ENCODE measurements around the gene GATM. TPM values are rescaled to one million over a fixed set of nuclear protein-coding genes. Genes with fewer than 3 reads are reported as not detected.
A peak's percentile ranks its signal among the peaks of the same experiment; 100 is the strongest.

GATM gene
- total RNA-seq, 2 experiments from 2014 or later, result 2.0 to 2.7 TPM

DNA sequence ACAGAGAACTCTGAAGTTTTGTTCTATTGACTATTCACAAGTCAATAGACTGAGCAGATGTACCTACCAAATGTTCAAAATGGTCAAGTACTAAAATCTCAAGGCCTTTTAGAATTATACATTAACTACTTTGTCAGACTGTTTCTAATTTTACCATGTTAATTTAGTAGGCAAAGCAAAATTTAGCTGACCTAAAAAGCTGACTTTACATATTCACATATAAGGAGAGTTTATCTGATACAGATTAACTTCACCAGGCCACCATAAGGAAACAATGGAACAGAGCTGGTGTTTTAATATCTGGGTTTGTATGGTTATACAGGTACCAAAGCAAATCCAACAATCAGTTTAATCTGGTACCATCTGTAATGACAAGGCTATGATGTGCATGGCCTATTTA is 15.9 kb downstream of the GATM start:
- no peaks in the 10 kb centered on the region for H3K36me3 Mint-ChIP-seq
- CTCF ChIA-PET, result no interaction called here
- DNase-seq, result no peak
- peaks cover 7% of the 10 kb centered on the region for H3K27me3 Mint-ChIP-seq
- H3K4me3 Mint-ChIP-seq, result no peak overlapping the region
- H3K27ac Mint-ChIP-seq, result no peak overlapping the region
- H3K9me3 Mint-ChIP-seq (ENCODE audit: low read depth), result no peaks in the 10 kb centered on the region
- no peaks in the 10 kb centered on the region for H3K4me1 Mint-ChIP-seq
- ATAC-seq, result no peak

DNA sequence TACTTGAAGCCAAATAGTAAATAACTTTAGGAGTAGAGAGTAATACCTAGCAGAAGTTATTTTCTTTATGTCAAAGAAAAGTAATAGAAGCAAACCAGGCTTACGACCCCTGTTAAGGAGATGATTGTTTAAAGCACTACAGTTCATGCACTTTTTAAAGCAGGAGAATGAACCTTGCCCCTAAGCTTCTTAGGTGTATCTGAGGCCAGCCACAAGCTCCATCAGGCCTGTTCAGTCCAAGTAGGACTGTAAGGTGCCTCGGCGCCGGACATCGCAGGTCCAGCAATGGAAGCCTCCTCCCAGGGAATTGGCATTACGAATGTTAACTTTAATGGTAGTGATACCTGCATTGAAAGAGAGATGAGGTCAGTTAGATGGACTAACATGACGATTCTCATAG is 16.5 kb downstream of the GATM start:
- no peaks in the 10 kb centered on the region for H3K9me3 Mint-ChIP-seq (ENCODE audit: low read depth)
- CTCF ChIA-PET, result no interaction called here

DNA sequence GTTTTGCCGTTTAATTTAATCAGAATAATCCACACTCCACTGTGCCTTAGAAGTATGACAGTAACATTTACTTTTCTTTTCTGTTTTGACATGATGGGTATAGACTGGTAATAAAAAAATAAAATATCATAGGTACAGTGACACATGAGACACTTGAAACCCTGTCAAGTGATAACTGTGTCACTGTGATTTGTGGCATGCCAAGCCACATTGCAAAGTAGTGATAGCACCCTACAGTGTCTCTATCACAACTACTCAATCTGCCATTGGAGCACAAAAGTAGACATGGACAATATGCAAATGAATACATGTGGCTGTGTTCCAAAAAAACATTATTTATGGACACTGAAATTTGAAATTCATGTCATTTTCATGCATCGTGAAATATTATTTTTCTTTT is 22.5 kb downstream of the GATM start:
- Mint-ChIP-seq H3K4me3 (no peak overlapping the region), H3K4me1 (no peaks in the 10 kb centered on the region), H3K27me3 (peaks cover 24% of the 10 kb centered on the region), H3K27ac (no peak overlapping the region), H3K9me3 (ENCODE audit: low read depth) (no peaks in the 10 kb centered on the region), H3K36me3 (no peaks in the 10 kb centered on the region)
- DNase-seq (no peak), ATAC-seq (no peak)
- CTCF ChIA-PET, result no interaction called here

More for the DNA sequence above, 16.5 kb downstream of the GATM start:
- Mint-ChIP-seq H3K4me3 (no peak overlapping the region), H3K36me3 (no peaks in the 10 kb centered on the region), H3K27ac (no peak overlapping the region), H3K4me1 (no peaks in the 10 kb centered on the region), H3K27me3 (peaks cover 7% of the 10 kb centered on the region)
- DNase-seq, result no peak
- no peak for ATAC-seq

DNA sequence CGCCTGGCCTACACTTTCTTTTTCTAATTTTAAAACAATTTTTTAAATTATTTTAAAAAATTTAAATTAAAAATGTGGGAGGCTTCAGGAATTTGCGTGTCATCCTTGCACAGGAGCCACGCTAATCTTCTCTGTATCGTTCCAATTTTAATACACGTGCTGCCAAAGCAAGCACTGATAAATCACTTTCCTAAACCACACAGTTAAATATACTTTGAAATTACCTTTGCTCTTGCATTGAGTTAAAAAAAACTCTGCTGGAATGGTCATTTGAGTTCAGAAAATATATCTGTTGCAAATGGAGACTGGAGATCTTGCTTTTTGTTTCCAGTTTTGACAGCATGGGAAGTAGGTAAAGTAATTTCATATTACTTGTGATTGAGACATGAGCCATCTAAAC is 23.6 kb downstream of the GATM start:
- no peak overlapping the region for H3K27ac Mint-ChIP-seq
- H3K27me3 Mint-ChIP-seq, result peaks cover 30% of the 10 kb centered on the region
- CTCF ChIA-PET, result no interaction called here
- H3K4me3 Mint-ChIP-seq, result no peak overlapping the region
- H3K9me3 Mint-ChIP-seq (ENCODE audit: low read depth), result no peaks in the 10 kb centered on the region
- ATAC-seq, result no peak
- H3K4me1 Mint-ChIP-seq, result no peaks in the 10 kb centered on the region
- no peak for DNase-seq
- H3K36me3 Mint-ChIP-seq, result no peaks in the 10 kb centered on the region

DNA sequence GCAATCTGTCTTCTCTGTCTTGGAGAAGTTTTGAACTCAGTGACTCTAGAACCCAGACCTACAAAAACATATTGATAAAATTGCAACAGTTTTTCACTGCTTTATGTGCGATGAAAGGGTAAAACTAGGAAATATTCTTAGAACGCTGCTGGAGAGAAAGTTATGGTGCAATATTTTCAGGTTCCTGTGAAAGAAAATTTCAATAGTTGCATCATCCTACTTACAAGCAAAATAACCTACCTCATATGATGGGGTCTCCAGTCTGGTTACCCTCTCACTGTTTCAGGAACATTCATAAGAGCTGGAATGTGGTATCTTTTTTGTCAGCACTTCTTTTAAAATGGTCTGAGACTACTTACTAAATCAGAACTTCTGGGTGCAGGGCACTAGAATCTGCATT is 27.1 kb downstream of the GATM start:
- H3K4me3 Mint-ChIP-seq, result no peak overlapping the region
- H3K36me3 Mint-ChIP-seq, result no peaks in the 10 kb centered on the region
- no peaks in the 10 kb centered on the region for H3K4me1 Mint-ChIP-seq
- CTCF ChIA-PET, result no interaction called here
- DNase-seq (no peak), ATAC-seq (no peak)
- no peak overlapping the region for H3K27ac Mint-ChIP-seq
- no peaks in the 10 kb centered on the region for H3K9me3 Mint-ChIP-seq (ENCODE audit: low read depth)
- H3K27me3 Mint-ChIP-seq, result peaks cover 58% of the 10 kb centered on the region

DNA sequence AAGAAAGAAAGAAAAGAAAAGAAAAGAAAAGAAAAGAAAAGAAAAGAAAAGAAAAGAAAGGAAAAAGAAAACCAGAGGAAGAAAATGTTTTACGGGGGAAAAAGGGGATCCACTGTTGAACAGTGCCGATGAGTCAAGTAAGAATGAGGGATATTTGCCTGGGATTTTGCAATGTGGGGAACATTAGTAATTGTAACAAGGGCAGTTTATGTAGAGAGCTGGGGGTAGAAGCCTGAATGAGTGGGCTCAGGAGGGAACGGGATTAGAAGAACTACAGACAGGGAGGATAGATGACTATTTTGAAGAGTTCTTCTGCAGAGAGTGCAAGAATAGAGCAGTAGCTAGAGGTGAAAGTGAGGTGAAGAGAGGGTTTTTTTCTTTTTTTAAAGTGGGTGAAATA is 28.7 kb downstream of the GATM start:
- H3K27ac Mint-ChIP-seq, result no peak overlapping the region
- DNase-seq, result no peak
- CTCF ChIA-PET, result interaction anchor here (0.7 kb wide), 1 partner anchor 52 kb away, joined by 3 read pairs; a partner anchor contains a TSS
- H3K9me3 Mint-ChIP-seq (ENCODE audit: low read depth), result no peaks in the 10 kb centered on the region
- H3K36me3 Mint-ChIP-seq, result no peaks in the 10 kb centered on the region
- H3K4me1 Mint-ChIP-seq, result no peaks in the 10 kb centered on the region
- no peak for ATAC-seq
- H3K4me3 Mint-ChIP-seq, result no peak overlapping the region
- H3K27me3 Mint-ChIP-seq, result peaks cover 62% of the 10 kb centered on the region

DNA sequence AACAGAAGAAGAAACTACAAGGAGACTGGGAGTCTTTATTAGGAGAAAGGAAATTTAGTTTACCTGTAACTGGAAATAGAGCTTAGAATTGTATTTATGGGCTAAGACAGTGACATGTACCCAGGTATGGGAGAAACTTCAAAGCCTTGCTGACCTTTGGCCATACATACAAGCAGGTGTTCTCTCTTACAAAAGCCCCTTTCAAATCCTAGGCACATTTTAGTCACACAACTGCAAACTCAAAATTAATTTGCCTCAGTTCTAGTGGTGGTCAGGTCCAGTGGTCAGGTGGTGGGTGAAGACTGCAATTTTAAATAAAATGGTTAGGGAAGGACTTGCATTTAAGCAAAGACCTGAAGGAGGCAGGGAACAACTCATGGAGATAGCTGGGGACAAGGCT is 30.4 kb downstream of the GATM start:
- Mint-ChIP-seq H3K9me3 (ENCODE audit: low read depth) (no peaks in the 10 kb centered on the region), H3K27me3 (peaks cover 61% of the 10 kb centered on the region), H3K27ac (no peak overlapping the region), H3K36me3 (no peaks in the 10 kb centered on the region), H3K4me1 (no peaks in the 10 kb centered on the region), H3K4me3 (no peak overlapping the region)
- ATAC-seq (no peak), DNase-seq (no peak)
- CTCF ChIA-PET, result no interaction called here

DNA sequence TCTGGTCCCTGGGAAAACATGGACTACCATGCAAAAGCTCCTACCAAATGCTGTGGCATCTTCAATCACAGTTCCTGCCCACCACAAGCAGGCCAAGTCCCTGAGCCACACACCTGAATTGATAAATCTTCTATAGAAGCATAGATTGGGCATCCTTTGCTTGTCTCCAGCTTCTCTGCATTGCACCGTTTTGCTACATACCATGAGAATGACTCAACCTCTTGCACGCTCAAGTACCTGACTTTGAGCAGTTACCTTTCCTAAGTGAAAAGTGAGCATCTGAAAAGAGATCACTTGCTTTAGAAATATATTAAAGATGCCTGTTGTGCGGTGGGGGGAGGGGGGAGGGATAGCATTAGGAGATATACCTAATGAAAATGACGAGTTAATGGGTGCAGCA is 31.3 kb downstream of the GATM start:
- H3K4me3 Mint-ChIP-seq, result no peak overlapping the region
- no peak for DNase-seq
- no peaks in the 10 kb centered on the region for H3K36me3 Mint-ChIP-seq
- H3K27ac Mint-ChIP-seq, result no peak overlapping the region
- H3K9me3 Mint-ChIP-seq (ENCODE audit: low read depth), result no peaks in the 10 kb centered on the region
- no peaks in the 10 kb centered on the region for H3K4me1 Mint-ChIP-seq
- CTCF ChIA-PET, result interaction anchor here (1.1 kb wide), 1 partner anchor 16 kb away, joined by 3 read pairs; no protein-coding TSS in a partner anchor
- no peak for ATAC-seq
- H3K27me3 Mint-ChIP-seq, result peaks cover 56% of the 10 kb centered on the region

DNA sequence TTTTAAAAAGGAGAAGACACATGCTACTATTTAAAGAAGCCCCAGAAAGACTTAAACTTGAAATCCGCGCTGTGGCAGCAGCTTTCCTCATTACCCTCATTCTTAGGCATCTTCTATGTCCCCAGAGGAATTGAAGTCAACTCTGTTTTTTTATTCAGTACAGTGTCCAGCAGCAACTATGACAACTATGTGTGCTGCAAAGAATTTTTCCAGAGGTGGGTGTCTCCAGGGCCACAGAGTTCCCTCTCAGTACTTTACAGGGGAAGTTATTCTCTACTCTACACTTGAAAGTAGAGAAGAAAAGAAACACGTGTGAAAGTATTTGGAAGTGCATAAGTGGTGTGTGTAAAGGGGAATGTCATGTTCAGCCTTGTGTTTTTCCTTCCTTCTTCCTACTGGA is 32.0 kb downstream of the GATM start:
- H3K9me3 Mint-ChIP-seq (ENCODE audit: low read depth), result no peaks in the 10 kb centered on the region
- no peaks in the 10 kb centered on the region for H3K4me1 Mint-ChIP-seq
- DNase-seq (no peak), ATAC-seq (no peak)
- H3K36me3 Mint-ChIP-seq, result no peaks in the 10 kb centered on the region
- H3K4me3 Mint-ChIP-seq, result no peak overlapping the region
- no peak overlapping the region for H3K27ac Mint-ChIP-seq
- H3K27me3 Mint-ChIP-seq, result peaks cover 57% of the 10 kb centered on the region
- CTCF ChIA-PET, result interaction anchor here (1.1 kb wide), 1 partner anchor 17 kb away, joined by 3 read pairs; no protein-coding TSS in a partner anchor

DNA sequence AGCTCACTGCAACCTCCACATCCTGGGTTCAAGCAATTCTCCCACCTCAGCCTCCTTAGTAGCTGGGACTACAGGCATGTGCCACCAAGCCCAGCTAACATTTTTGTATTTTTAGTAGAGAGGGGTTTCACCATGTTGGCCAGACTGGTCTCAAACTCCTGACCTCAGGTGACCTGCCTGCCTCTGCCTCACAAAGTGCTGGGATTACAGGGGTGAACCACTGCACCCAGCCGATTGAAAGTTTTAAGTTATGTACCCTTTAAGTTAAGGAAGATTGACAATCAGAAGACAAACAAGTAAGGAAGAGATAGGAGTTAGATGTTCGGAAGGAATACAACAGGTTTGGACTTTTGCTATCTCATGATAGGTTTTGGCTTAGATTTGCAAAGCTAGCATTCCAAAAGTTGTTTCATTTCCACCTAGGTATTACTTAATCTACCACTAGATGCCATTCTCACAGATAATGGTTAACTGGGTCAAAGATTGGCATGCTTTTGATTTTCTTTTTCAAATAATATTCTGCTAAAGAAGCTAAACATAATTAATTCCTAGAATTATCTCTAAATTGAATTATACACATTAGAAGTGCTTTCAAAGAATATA is 35.0 kb downstream of the GATM start:
- no peak overlapping the region for H3K4me3 Mint-ChIP-seq
- H3K36me3 Mint-ChIP-seq, result no peaks in the 10 kb centered on the region
- peaks cover 4% of the 10 kb centered on the region for H3K4me1 Mint-ChIP-seq
- peaks cover 41% of the 10 kb centered on the region for H3K27me3 Mint-ChIP-seq
- no peak overlapping the region for H3K27ac Mint-ChIP-seq
- CTCF ChIA-PET, result no interaction called here
- peaks cover under 1% of the 10 kb centered on the region for H3K9me3 Mint-ChIP-seq (ENCODE audit: low read depth)
- ATAC-seq (no peak), DNase-seq (no peak)

DNA sequence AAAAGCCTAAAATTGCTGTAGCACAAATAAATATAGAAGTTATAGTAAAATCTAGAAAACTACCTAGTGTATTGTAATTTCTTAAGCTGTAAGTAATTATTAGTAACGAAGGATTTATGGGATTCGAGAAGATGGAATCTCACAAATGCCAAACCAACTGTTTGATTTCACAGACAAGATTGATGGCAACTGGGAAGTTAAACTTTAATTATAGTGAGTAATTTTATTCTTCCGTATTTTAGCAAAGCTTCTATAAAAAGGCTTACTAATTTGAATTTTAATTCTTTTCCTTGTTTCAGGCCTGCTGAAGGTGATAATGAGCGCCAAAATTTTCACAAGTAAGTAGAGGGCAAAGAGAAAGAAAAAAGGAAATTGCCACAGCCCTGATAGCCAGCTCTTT is 36.6 kb downstream of the GATM start:
- ATAC-seq, result no peak
- CTCF ChIA-PET, result no interaction called here
- Mint-ChIP-seq H3K9me3 (ENCODE audit: low read depth) (peaks cover 2% of the 10 kb centered on the region), H3K27me3 (peaks cover 28% of the 10 kb centered on the region), H3K4me3 (no peak overlapping the region), H3K36me3 (no peaks in the 10 kb centered on the region), H3K4me1 (peaks cover 8% of the 10 kb centered on the region), H3K27ac (no peak overlapping the region)
- no peak for DNase-seq

DNA sequence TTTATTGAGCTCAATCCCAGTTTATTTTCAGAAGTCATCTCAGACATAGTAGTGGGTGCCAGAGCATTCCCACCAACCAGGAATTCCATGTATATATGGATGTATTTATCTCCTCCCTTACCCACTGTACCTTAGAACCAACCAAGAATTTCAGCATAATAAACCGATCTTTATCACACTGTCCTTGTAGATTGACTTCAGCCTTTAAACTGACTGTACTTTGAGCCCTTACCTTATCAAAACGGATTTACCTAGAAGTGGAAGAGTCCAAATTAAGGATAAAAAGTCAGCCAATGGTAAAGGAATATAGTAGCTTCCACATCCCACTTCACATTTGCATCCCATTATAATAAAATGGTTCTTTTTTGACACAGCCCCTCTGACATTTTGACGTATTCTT is 37.9 kb downstream of the GATM start:
- ATAC-seq (no peak), DNase-seq (no peak)
- CTCF ChIA-PET, result interaction anchor here (1.8 kb wide), 1 partner anchor 139 kb away, joined by 3 read pairs; no protein-coding TSS in a partner anchor
- H3K36me3 Mint-ChIP-seq, result no peaks in the 10 kb centered on the region
- peaks cover 13% of the 10 kb centered on the region for H3K4me1 Mint-ChIP-seq
- H3K9me3 Mint-ChIP-seq (ENCODE audit: low read depth), result peaks cover 2% of the 10 kb centered on the region
- no peak overlapping the region for H3K27ac Mint-ChIP-seq
- peaks cover 18% of the 10 kb centered on the region for H3K27me3 Mint-ChIP-seq
- H3K4me3 Mint-ChIP-seq, result no peak overlapping the region

DNA sequence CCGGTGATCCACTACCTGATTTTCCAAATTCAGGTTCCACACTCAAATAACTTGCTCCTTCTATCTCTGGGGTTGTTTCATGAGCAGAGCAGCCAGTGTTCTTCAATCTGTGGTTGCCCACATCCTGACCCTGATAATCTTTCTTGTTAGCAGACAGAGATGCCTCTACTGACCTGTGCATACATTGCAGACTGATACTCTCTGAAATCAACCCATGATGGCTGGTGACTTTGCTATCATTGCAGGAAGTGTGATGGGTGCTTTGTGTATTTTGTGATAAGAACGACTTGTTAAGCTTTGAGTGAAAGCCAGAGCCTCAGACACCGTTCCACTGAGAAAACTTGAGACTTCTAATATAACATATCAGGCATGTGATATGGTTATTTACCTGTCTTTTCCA is 39.9 kb downstream of the GATM start:
- Mint-ChIP-seq H3K36me3 (no peaks in the 10 kb centered on the region), H3K4me3 (no peak overlapping the region), H3K9me3 (ENCODE audit: low read depth) (peaks cover 2% of the 10 kb centered on the region), H3K4me1 (peaks cover 16% of the 10 kb centered on the region), H3K27me3 (peaks cover 17% of the 10 kb centered on the region), H3K27ac (peak overlapping the region; percentile 4)
- peak; percentile 68 for DNase-seq
- ATAC-seq, result peak; percentile 74
- CTCF ChIA-PET, result no interaction called here

DNA sequence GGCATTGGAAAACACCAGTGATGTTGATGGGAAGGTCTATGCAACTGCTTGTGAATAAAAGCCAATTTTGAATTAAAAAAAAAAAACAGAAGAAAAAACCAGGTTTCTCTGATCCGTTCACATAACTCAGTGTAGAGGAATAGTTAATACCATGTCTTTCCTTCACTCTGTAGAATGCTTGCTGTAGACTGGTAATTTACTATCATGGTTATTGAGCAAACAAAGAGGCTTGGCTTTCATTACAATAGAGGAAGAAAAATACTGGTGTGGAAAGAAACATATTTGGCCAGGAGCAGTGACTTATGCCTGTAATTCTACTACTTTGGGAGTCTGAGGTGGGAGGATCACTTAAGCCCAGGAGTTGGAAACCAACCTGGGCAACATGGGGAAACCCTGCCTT is 41.1 kb downstream of the GATM start:
- Mint-ChIP-seq H3K9me3 (ENCODE audit: low read depth) (peaks cover 2% of the 10 kb centered on the region), H3K36me3 (no peaks in the 10 kb centered on the region), H3K27me3 (peaks cover 18% of the 10 kb centered on the region), H3K27ac (no peak overlapping the region), H3K4me3 (no peak overlapping the region), H3K4me1 (peaks cover 16% of the 10 kb centered on the region)
- ATAC-seq (no peak), DNase-seq (no peak)
- CTCF ChIA-PET, result no interaction called here

DNA sequence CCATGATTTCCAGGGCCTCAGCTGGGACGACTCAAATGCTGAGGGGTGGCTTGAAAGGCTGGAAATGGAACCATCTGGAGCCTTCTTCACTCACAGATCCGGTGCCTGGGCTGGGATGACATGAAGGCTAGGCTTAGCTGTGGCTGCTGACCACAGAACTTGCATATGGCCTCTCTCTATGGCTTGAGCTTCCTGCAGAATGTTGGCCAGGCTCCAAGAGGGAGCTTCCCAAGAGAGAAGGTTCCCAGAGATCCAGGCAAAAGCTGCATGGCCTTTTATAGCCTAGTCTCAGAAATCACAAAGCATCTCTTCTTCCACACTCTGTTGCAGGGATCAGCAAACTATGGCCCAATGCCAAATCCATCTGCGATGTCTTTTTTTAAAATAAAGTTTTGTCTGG is 44.8 kb downstream of the GATM start:
- no peak for DNase-seq
- Mint-ChIP-seq H3K27ac (no peak overlapping the region), H3K4me1 (peaks cover 14% of the 10 kb centered on the region), H3K4me3 (no peak overlapping the region), H3K27me3 (peaks cover 16% of the 10 kb centered on the region), H3K9me3 (ENCODE audit: low read depth) (peaks cover 2% of the 10 kb centered on the region), H3K36me3 (no peaks in the 10 kb centered on the region)
- ATAC-seq, result no peak
- CTCF ChIA-PET, result no interaction called here

All from activated CD8-positive, alpha-beta memory T cell treated with anti-CD3 and anti-CD28 coated beads, Interleukin-2, amount 10 ng/mL, durations not matched to agents 7 days and 5 days (primary cell).